Upper lobe of left lung (tissue), 6 donors: ENCODE data around the gene CCDC198. TPM values are rescaled to one million over a fixed set of nuclear protein-coding genes. Genes with fewer than 3 reads are reported as not detected.

Experiments used
- ATAC-seq, 2 donors: fragments of 200-7000 bp; cut with Tn5 transposase; one replicate each; pipeline ENCODE4 v1.9.1; 2022; ENCODE audit warnings: mild to moderate bottlenecking in 2 of 2, moderate library complexity in 2 of 2; ENCODE audit not compliant: low FRiP score in 2 of 2
- DNase-seq, 2 donors: peaks; one replicate each; pipeline ENCODE4 v3.0.0-alpha.2; 2019 to 2020
- H3K27ac ChIP-seq, 4 donors: fragments of 200-600 bp; sonication (generic); one replicate each; pipeline ENCODE4 v1.5.1; 2016 to 2019
- H3K27me3 ChIP-seq, 4 donors: fragments of 200-600 bp; sonication (generic); one replicate each; pipeline ENCODE4 v1.5.1; 2017 to 2019
- H3K36me3 ChIP-seq, 4 donors: fragments of 200-600 bp; sonication (generic); one replicate each; pipeline ENCODE4 v1.5.1; 2016 to 2019
- H3K4me1 ChIP-seq, 4 donors: fragments of 200-600 bp; sonication (generic); one replicate each; pipeline ENCODE4 v1.5.1; 2018 to 2019
- H3K4me3 ChIP-seq, 4 donors: fragments of 200-600 bp; sonication (generic); one replicate each; pipeline ENCODE4 v1.5.1; 2017 to 2019; ENCODE audit warnings: mild to moderate bottlenecking in 2 of 4, moderate library complexity in 1 of 4
- H3K9me3 ChIP-seq, 4 donors: fragments of 200-600 bp; sonication (generic); one replicate each; pipeline ENCODE4 v1.5.1; 2018 to 2019
- CTCF ChIP-seq, 6 experiments: fragments of 450-650 bp in 4 of 6; fragments of 200-600 bp in 2 of 6; sonication (generic) in 2 of 6; IDR thresholded peaks; one replicate each; pipeline ENCODE4 v1.5.1; 2016 to 2019; ENCODE audit warnings: antibody characterized with exemption in 6 of 6
- EP300 ChIP-seq, 4 donors: sonication (generic); formaldehyde crosslinking; IDR thresholded peaks; one replicate each; pipeline ENCODE4 v1.5.1; 2017; ENCODE audit warnings: antibody characterized with exemption in 4 of 4, control low read depth in 2 of 4
- POLR2A ChIP-seq, 4 donors: fragments of 450-650 bp; IDR thresholded peaks; one replicate each; pipeline ENCODE4 v1.5.1; 2016 to 2017; ENCODE audit warnings: antibody characterized with exemption in 4 of 4, mild to moderate bottlenecking in 2 of 4
- POLR2AphosphoS5 ChIP-seq, 2 donors: sonication (generic); formaldehyde crosslinking; IDR thresholded peaks; one replicate each; pipeline ENCODE4 v1.5.1; 2017; ENCODE audit warnings: antibody characterized with exemption in 2 of 2
- WGBS, 2 donors: methylation state at CpG; one replicate each; pipeline ENCODE4 v1.1.5; 2017 to 2018; 5-methylcytosine and 5-hydroxymethylcytosine counted together
- total RNA-seq, 6 donors: library from RNA; depleted of rRNA in 4 of 6; stranded (reverse); fragments of >200 nt in 4 of 6; gene quantifications; one replicate each; pipeline versions ENCODE4 v1.1.0 to v1.2.1, GENCODE V29; 2016 to 2021
- donor health status: DM: no; HTN: no; CAD: no; lungs with moderate emphysema.
- donor health status: DM: no; HTN: yes; CAD: no; lungs with severe emphysema.

The CCDC198 gene
- total RNA-seq, 6 donors from 2014 or later = not detected

GRCh38 chr14:57512220-57512619, 18.6 kb upstream of the CCDC198 start:
- DNase-seq (no peak), ATAC-seq (peak in 1 of 2 donors; percentile 56)
- Histone ChIP-seq H3K9me3 (no peaks in the 10 kb centered on the region), H3K36me3 (no peaks in the 10 kb centered on the region), H3K4me3 (no peak overlapping the region), H3K27me3 (no peaks in the 10 kb centered on the region), H3K27ac (no peak overlapping the region), H3K4me1 (no peaks in the 10 kb centered on the region)
- TF ChIP-seq POLR2AphosphoS5 (IDR thresholded peaks at IDR 0.05) (no peak), CTCF (IDR thresholded peaks at IDR 0.05) (no peak), POLR2A (IDR thresholded peaks at IDR 0.05) (no peak), EP300 (IDR thresholded peaks at IDR 0.05) (no peak)
- 56 to 72% methylated on average over 3 of the region's 3 CpGs for WGBS, 2 donors

- DNase-seq = no peak
- Histone ChIP-seq H3K36me3 (no peaks in the 10 kb centered on the region), H3K27ac (no peak overlapping the region), H3K4me1 (no peaks in the 10 kb centered on the region), H3K27me3 (no peaks in the 10 kb centered on the region), H3K4me3 (no peak overlapping the region), H3K9me3 (no peaks in the 10 kb centered on the region)
- ATAC-seq = no peak
- TF ChIP-seq EP300 (IDR thresholded peaks at IDR 0.05) (no peak), POLR2AphosphoS5 (IDR thresholded peaks at IDR 0.05) (no peak), CTCF (IDR thresholded peaks at IDR 0.05) (no peak), POLR2A (IDR thresholded peaks at IDR 0.05) (no peak)
- 88 to 98% methylated on average over 2 of the region's 2 CpGs for WGBS, 2 donors
Observed at GRCh38 chr14:57508756-57509155, 15.1 kb upstream of the CCDC198 start.

GRCh38 chr14:57502586-57503254, 9.1 kb upstream of the CCDC198 start:
- ATAC-seq (peak in 1 of 2 donors; percentile 56), DNase-seq (no peak)
- Histone ChIP-seq H3K27ac (no peak overlapping the region), H3K9me3 (no peaks in the 10 kb centered on the region), H3K36me3 (no peaks in the 10 kb centered on the region), H3K4me3 (no peak overlapping the region), H3K4me1 (no peaks in the 10 kb centered on the region), H3K27me3 (no peaks in the 10 kb centered on the region)
- TF ChIP-seq CTCF (IDR thresholded peaks at IDR 0.05) = no peak
- TF ChIP-seq POLR2AphosphoS5 (IDR thresholded peaks at IDR 0.05) = no peak
- no peak for TF ChIP-seq EP300 (IDR thresholded peaks at IDR 0.05)
- 83 to 87% methylated on average over 8 of the region's 8 CpGs for WGBS, 2 donors

- H3K4me3 ChIP-seq = no peak overlapping the region
- no peaks in the 10 kb centered on the region for H3K9me3 ChIP-seq
- ATAC-seq (no peak), DNase-seq (no peak)
- H3K36me3 ChIP-seq = no peaks in the 10 kb centered on the region
- H3K4me1 ChIP-seq = no peaks in the 10 kb centered on the region
- H3K27ac ChIP-seq = no peak overlapping the region
- H3K27me3 ChIP-seq = no peaks in the 10 kb centered on the region
- TF ChIP-seq POLR2A (IDR thresholded peaks at IDR 0.05) = no peak
- TF ChIP-seq EP300 (IDR thresholded peaks at IDR 0.05) = no peak
- TF ChIP-seq POLR2AphosphoS5 (IDR thresholded peaks at IDR 0.05) = no peak
- TF ChIP-seq CTCF (IDR thresholded peaks at IDR 0.05) = no peak
- WGBS, 2 donors = 44 to 55% methylated on average over 2 of the region's 2 CpGs
Observed at GRCh38 chr14:57501039-57501557, 7.4 kb upstream of the CCDC198 start.

- H3K9me3 ChIP-seq = no peaks in the 10 kb centered on the region
- no peak overlapping the region for H3K27ac ChIP-seq
- H3K4me3 ChIP-seq = no peak overlapping the region
- no peaks in the 10 kb centered on the region for H3K36me3 ChIP-seq
- TF ChIP-seq POLR2A (IDR thresholded peaks at IDR 0.05) (no peak), CTCF (IDR thresholded peaks at IDR 0.05) (no peak), POLR2AphosphoS5 (IDR thresholded peaks at IDR 0.05) (no peak), EP300 (IDR thresholded peaks at IDR 0.05) (no peak)
- ATAC-seq (peak in 1 of 2 donors; percentile 75), DNase-seq (no peak)
- no peaks in the 10 kb centered on the region for H3K4me1 ChIP-seq
- no peaks in the 10 kb centered on the region for H3K27me3 ChIP-seq
Observed at GRCh38 chr14:57498659-57499058, 5.0 kb upstream of the CCDC198 start.
